GM12873 (cell line): ENCODE results near the gene SLC17A5.

ENCODE experiments used
- CTCF ChIP-seq: IDR thresholded peaks from 2 replicates; pipeline ENCODE4 v1.5.1; 2012; ENCODE audit warnings: low read depth, mild to moderate bottlenecking, moderate library complexity, low read length, control low read depth; ENCODE audit not compliant: insufficient read depth; ENCODE audit errors: missing control alignments

Gene SLC17A5

GRCh38 chr6:73653571-73654424, at the start of gene SLC17A5:
Gene SLC17A5 (minus strand): TSS chr6:73653992. CDS start chr6:73653886, 106 bp downstream.
- TF ChIP-seq CTCF = no peak

GRCh38 chr6:73703466-73703865, 49.7 kb upstream of the SLC17A5 start:
- no peak for TF ChIP-seq CTCF

GRCh38 chr6:73702444-73702843, 48.7 kb upstream of the SLC17A5 start:
- TF ChIP-seq CTCF = no peak

- no peak for TF ChIP-seq CTCF
Observed at GRCh38 chr6:73699676-73700459, 46.1 kb upstream of the SLC17A5 start.

- TF ChIP-seq CTCF = no peak
Observed at GRCh38 chr6:73696966-73697655, 43.3 kb upstream of the SLC17A5 start.

- no peak for TF ChIP-seq CTCF
Observed at GRCh38 chr6:73695619-73696421, 42.0 kb upstream of the SLC17A5 start, which contains the start of gene CD109. Gene CD109 (plus strand): TSS chr6:73696203. CDS start chr6:73696216, 13 bp downstream.
